ENCODE measurements around the gene FBXO38. TPM values are rescaled to one million over a fixed set of nuclear protein-coding genes. Genes with fewer than 3 reads are reported as not detected.

FBXO38 gene
- total RNA-seq, 1 experiment from 2014 or later: 35.8 TPM

Other genes starting within 250 kb of the FBXO38 start
- not detected in 3 replicates for gene SPINK14, start 215.4 kb upstream of the FBXO38 start, total RNA-seq (2021)
- not detected in 3 replicates for gene SPINK6, start 180.9 kb upstream of the FBXO38 start, total RNA-seq (2021)
- gene MARCOL, start 145.4 kb upstream of the FBXO38 start, total RNA-seq (2021): not detected in 3 replicates
- gene SPINK13, start 115.2 kb upstream of the FBXO38 start, total RNA-seq (2021): 0.17 TPM in 1 of 3 replicates, not detected in the others
- not detected in 3 replicates for gene SPINK7, start 71.5 kb upstream of the FBXO38 start, total RNA-seq (2021)
- not detected in 3 replicates for gene SPINK9, start 48.4 kb upstream of the FBXO38 start, total RNA-seq (2021)